Gastrocnemius medialis (tissue), 4 donors: ENCODE data around the gene BLVRB. TPM values are rescaled to one million over a fixed set of nuclear protein-coding genes. Genes with fewer than 3 reads are reported as not detected.
"Not testable (repeated sequence)": the region's sequence is repeated elsewhere in the genome, so short reads cannot be mapped to it uniquely, and the experiment has no call there.

Experiments used
- ATAC-seq, 2 donors: fragments of 150-250 bp; one replicate each; pipeline ENCODE4 v1.9.1; 2016
- DNase-seq, 2 donors: peaks; one replicate each; pipeline ENCODE4 v3.0.0-alpha.2; 2019
- H3K27ac ChIP-seq, 4 donors: fragments of 200-600 bp; sonication (generic); 1 replicate in 1 of 4; 2 replicates in 3 of 4; pipeline ENCODE4 v1.5.1; 2016 to 2018; ENCODE audit warnings: mild to moderate bottlenecking in 2 of 4, moderate library complexity in 1 of 4
- H3K27me3 ChIP-seq, 3 donors: fragments of 200-600 bp; sonication (generic) in 2 of 3; 1 replicate in 1 of 3; 2 replicates in 2 of 3; pipeline versions ENCODE4 v1.5.1 to v1.6.0; 2016 to 2019; ENCODE audit warnings: mild to moderate bottlenecking in 1 of 3, moderate library complexity in 1 of 3
- H3K36me3 ChIP-seq, 2 donors: fragments of 200-600 bp; sonication (generic) in 1 of 2; one replicate each; pipeline ENCODE4 v1.5.1; 2017 to 2018
- H3K4me1 ChIP-seq, 2 donors: fragments of 200-600 bp; sonication (generic) in 1 of 2; one replicate each; pipeline ENCODE4 v1.5.1; 2016 to 2017; ENCODE audit warnings: mild to moderate bottlenecking in 2 of 2
- H3K4me3 ChIP-seq, 4 donors: fragments of 200-600 bp; sonication (generic) in 3 of 4; 1 replicate in 1 of 4; 2 replicates in 3 of 4; pipeline ENCODE4 v1.5.1; 2016 to 2019; ENCODE audit warnings: mild to moderate bottlenecking in 2 of 4
- H3K9me3 ChIP-seq, 3 donors: fragments of 200-600 bp; sonication (generic) in 2 of 3; 1 replicate in 1 of 3; 2 replicates in 2 of 3; pipeline ENCODE4 v1.5.1; 2016 to 2019
- POLR2A ChIP-seq, 2 donors: fragments of 450-650 bp; IDR thresholded peaks; one replicate each; pipeline ENCODE4 v1.6.1; 2017; ENCODE audit warnings: antibody characterized with exemption in 2 of 2, mild to moderate bottlenecking in 2 of 2, moderate library complexity in 2 of 2
- in situ Hi-C, 4 donors: fragments of 200-750 bp; cut with MboI; loops; one replicate each; pipeline versions ENCODE4 v1.15.0 to v1.8.0; 2017; ENCODE audit warnings: low sequenced_read_pairs in 4 of 4
- intact Hi-C: fragments of 100-400 bp; cut with DNase I; formaldehyde crosslinking; loops from one replicate; pipeline ENCODE4 v1.15.1; 2023; ENCODE audit warnings: low total_unique reads
- total RNA-seq, 4 donors: library from RNA; depleted of rRNA; stranded (reverse); fragments of >200 nt; gene quantifications; one replicate each; pipeline versions ENCODE4 v1.1.0 to v1.2.3, GENCODE V29; 2016
- TF ChIP-seq, protein P1 (sequence below), 5 experiments: fragments of 450-650 bp in 3 of 5; fragments of 200-600 bp in 2 of 5; sonication (generic) in 2 of 5; IDR thresholded peaks in 4 of 5; conservative IDR thresholded peaks in 1 of 5; 1 replicate in 4 of 5; 2 replicates in 1 of 5; pipeline ENCODE4 v1.5.1; 2016 to 2019; ENCODE audit warnings: antibody characterized with exemption in 5 of 5, mild to moderate bottlenecking in 3 of 5, moderate library complexity in 3 of 5

BLVRB gene
- total RNA-seq, 4 donors from 2014 or later: 254 to 679 (median 280) TPM

DNA sequence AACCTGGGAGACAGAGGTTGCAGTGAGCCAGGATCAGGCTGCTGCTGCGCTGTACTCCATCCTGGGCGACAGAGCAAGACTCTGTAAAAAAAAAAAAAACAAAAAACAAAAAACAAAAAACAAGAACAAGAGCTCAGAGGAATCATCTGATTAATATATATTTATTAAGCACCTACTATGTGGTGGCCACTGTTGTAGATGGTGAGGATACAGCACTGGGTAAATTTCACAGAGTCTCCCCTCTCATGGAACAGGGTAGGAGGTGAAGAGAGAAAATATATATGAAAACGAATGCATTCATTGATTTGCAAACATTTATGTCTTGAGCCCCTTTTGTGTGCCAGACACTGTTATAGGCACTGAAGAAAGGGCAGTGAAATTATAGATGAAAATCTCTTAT, 33.8 kb downstream of the BLVRB start:
- peak overlapping the region in 2 of 4 donors; percentile 93 to 97 for H3K27ac ChIP-seq
- no peak for DNase-seq
- no peak overlapping the region for H3K4me3 ChIP-seq
- TF ChIP-seq, protein P1, sequence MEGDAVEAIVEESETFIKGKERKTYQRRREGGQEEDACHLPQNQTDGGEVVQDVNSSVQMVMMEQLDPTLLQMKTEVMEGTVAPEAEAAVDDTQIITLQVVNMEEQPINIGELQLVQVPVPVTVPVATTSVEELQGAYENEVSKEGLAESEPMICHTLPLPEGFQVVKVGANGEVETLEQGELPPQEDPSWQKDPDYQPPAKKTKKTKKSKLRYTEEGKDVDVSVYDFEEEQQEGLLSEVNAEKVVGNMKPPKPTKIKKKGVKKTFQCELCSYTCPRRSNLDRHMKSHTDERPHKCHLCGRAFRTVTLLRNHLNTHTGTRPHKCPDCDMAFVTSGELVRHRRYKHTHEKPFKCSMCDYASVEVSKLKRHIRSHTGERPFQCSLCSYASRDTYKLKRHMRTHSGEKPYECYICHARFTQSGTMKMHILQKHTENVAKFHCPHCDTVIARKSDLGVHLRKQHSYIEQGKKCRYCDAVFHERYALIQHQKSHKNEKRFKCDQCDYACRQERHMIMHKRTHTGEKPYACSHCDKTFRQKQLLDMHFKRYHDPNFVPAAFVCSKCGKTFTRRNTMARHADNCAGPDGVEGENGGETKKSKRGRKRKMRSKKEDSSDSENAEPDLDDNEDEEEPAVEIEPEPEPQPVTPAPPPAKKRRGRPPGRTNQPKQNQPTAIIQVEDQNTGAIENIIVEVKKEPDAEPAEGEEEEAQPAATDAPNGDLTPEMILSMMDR (IDR thresholded peaks at IDR 0.05 in 4 of 5, conservative IDR thresholded peaks at IDR 0.05 in 1 of 5): no peak
- no peak for TF ChIP-seq POLR2A (IDR thresholded peaks at IDR 0.05)
- no peaks in the 10 kb centered on the region for H3K9me3 ChIP-seq
- H3K4me1 ChIP-seq: peaks cover 7 to 16% of the 10 kb centered on the region in 2 donors
- no peak for ATAC-seq
- no peaks in the 10 kb centered on the region for H3K27me3 ChIP-seq
- intact Hi-C loops (no loop called here), in situ Hi-C loops (no loop called here)
- no peaks in the 10 kb centered on the region for H3K36me3 ChIP-seq

DNA sequence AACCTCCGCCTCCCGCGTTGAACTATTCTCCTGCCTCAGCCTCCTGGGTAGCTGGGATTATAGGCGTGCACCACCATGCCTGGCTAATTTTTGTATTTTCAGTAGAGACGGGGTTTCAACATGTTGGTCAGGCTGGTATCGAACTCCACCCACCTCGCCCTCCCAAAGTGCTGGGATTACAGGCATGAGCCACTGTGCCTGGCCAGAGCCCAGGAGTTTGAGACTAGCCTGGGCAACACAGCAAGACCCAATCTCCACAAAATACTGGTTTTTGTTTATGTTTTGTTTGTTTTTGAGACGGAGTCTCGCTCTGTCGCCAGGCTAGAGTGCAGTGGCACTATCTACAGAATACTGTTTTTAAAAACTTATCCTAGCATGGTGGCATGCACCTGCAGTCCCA, 35.3 kb downstream of the BLVRB start:
- H3K36me3 ChIP-seq, H3K27me3 ChIP-seq, DNase-seq, H3K9me3 ChIP-seq, H3K27ac ChIP-seq, intact Hi-C loops, in situ Hi-C loops, H3K4me3 ChIP-seq, ATAC-seq: not testable (repeated sequence)
- peaks cover 7 to 16% of the 10 kb centered on the region in 2 donors for H3K4me1 ChIP-seq

DNA sequence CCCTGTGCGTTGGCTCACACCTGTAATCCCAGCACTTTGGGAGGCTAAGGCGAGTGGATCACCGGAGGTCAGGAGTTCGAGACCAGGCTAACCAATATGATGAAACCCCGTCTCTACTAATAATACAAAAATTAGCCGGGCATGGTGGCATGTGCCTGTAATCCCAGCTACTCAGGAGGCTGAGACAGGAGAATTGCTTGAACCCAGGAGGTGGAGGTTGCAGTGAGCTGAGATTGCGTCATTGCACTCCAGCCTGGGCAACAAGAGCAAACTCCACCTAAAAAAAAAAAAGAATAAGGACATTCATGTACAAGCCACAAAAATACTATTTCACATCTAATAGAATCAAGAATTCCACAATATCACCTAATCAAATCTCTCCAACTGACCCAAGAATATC, 37.3 kb downstream of the BLVRB start:
- DNase-seq, H3K9me3 ChIP-seq, H3K27me3 ChIP-seq, ATAC-seq, H3K36me3 ChIP-seq, H3K4me3 ChIP-seq, H3K27ac ChIP-seq, in situ Hi-C loops: not testable (repeated sequence)
- peaks cover 22 to 23% of the 10 kb centered on the region in 2 donors for H3K4me1 ChIP-seq
- intact Hi-C loops: loop anchor here (10.0 kb wide), 1 partner anchor 1023 kb away; the partner anchor contains the start of gene ZFP36

DNA sequence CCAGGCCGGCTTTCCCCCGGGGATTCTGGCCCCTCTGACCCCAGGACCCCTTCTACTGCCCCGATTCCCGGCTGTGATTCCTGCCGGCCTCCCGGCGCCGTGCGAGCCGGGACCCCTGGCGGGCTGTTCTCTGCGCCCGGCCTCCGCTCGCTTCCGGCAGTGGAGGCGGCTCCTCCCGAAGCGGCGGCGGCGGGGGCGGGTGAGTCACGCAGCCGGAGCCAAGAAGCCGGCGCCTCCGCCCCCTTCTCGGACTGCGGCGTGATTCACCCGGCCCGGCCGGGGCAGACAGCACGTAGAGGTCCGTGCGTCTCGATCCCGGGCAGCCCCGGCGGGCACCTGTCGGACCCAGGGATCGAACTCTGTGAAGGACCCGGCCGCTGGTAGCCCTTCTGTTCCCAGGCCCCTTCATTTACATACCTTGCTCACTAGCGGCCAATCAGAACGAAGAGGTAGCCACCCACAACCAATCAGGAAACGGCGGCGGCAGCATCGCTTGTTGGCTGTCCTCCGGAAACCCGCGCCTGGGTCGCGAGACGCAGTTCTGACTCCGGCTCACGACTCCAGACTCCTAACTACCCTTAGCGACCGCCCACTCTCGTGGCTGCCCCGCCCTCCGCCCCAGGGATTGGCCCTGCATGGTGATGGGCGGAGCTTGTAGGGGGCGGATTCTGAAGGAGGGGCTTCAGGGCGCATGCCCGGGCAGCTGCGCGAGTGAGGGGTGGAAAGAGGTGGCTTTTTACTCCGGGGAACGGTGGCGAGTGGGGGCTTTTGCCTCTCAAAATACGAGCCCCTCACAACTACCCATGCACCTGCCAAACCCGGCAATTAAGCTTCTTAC, 39.9 kb downstream of the BLVRB start, which contains the start of gene SERTAD1:
TSS of gene SERTAD1 (minus strand) at position 543 of the 838 bp plus-strand sequence. CDS start 2,446 bp downstream, outside the sequence.
- Histone ChIP-seq H3K4me1 (peaks cover 32 to 34% of the 10 kb centered on the region in 2 donors), H3K27me3 (no peaks in the 10 kb centered on the region), H3K9me3 (no peaks in the 10 kb centered on the region), H3K27ac (peak within 1 kb of the TSS; percentile 98 to 100 (median 99)), H3K36me3 (peaks cover 0 to 13% of the 10 kb centered on the region in 2 donors), H3K4me3 (peak within 1 kb of the TSS; percentile 78 to 94 (median 84))
- in situ Hi-C loops: no loop called here
- DNase-seq (peak; percentile 99 to 100), ATAC-seq (peak; percentile 82 to 87)
- TF ChIP-seq, protein P1 (IDR thresholded peaks at IDR 0.05 in 4 of 5, conservative IDR thresholded peaks at IDR 0.05 in 1 of 5): peak in 4 of 5 experiments; percentile 66 to 97 (median 90)
- TF ChIP-seq POLR2A (IDR thresholded peaks at IDR 0.05): peak; percentile 100
- intact Hi-C loops: loop anchor here (10.0 kb wide), 1 partner anchor 1021 kb away; the partner anchor contains the start of gene ZFP36

DNA sequence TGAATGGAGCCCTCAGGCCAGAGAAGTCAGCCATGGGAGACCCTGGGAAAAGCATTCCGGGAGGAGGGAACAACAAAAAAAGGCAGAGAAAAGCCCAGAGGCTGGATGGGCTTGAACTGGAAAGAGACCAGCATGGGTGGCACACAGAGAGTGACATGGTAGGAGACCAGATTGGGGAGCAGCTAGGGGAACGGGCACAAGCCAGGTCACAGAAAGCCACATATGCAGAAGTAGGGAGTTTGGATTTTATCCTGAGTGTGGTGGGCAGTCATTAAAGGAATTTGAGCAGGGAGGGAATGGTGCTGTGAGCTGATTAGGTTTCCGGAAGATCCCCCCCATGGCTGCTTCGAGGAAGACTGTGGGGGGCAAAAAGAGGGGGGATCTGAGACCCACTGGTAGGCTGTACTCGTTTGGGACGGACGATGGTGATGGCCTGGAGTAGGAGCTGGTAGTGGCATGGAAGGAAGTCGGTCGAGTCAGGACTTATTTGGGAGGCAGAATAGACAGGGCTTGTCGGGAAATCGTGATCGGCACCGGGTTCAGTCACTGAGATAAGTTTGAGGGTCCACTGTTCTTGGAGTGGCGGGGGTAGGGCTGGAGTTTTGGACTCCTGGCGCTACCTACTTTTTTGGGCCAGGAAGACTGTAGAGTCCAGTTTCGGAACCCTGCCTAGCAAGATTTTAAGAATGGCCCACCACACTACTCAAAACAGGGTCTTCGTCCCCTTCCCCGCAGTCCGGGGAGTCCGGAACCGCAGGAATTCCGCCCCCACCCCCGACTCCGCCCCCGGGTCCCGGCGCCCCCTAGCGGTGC, 40.7 kb downstream of the BLVRB start:
- ATAC-seq: peak; percentile 12 to 22
- peak overlapping the region; percentile 78 to 94 (median 84) for H3K4me3 ChIP-seq
- no peaks in the 10 kb centered on the region for H3K9me3 ChIP-seq
- peak overlapping the region; percentile 98 to 100 (median 99) for H3K27ac ChIP-seq
- TF ChIP-seq, protein P1 (IDR thresholded peaks at IDR 0.05 in 4 of 5, conservative IDR thresholded peaks at IDR 0.05 in 1 of 5): peak in 1 of 5 experiments; percentile 93
- no peak for TF ChIP-seq POLR2A (IDR thresholded peaks at IDR 0.05)
- in situ Hi-C loops: no loop called here
- peaks cover 35 to 38% of the 10 kb centered on the region in 2 donors for H3K4me1 ChIP-seq
- no peaks in the 10 kb centered on the region for H3K27me3 ChIP-seq
- peak in 1 of 2 donors; percentile 45 for DNase-seq
- intact Hi-C loops: loop anchor here (5.0 to 10.0 kb wide), 3 partner anchors 78 to 1020 kb away; partner anchors contain the start of genes C19orf47, COQ8B, ITPKC and PLD3
- H3K36me3 ChIP-seq: peaks cover 0 to 13% of the 10 kb centered on the region in 2 donors
